ENCODE results near the gene REV1. TPM values are rescaled to one million over a fixed set of nuclear protein-coding genes. Genes with fewer than 3 reads are reported as not detected.
A peak's percentile ranks its signal among the peaks of the same experiment; 100 is the strongest.

Gene REV1
- polyA plus RNA-seq, 3 donors from 2014 or later = 11.5 to 14.5 (median 14.3) TPM

DNA sequence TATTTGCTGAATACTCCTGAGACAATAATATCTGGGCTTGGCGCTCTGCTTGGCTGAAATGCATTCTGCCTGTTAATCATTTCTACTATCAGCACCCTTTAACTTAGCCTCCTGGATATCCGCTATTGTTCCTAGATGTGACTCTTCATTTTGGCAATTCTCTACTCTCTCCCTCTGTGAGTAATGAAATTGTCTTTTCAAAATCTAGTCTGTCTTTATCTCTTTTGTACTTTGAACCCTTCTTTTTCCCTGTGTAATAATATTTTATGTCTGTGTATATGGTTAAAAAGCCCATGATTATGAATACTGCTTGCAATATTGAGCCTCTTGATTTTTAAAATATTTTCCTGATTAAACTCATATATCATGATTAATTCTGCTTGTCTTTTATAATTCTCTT, 6.2 kb upstream of the REV1 start:
- Mint-ChIP-seq H3K9me3 (no peaks in the 10 kb centered on the region), H3K27me3 (ENCODE audit: low read depth in 3 of 3) (peaks cover 8 to 14% (median 12%) of the 10 kb centered on the region in 3 donors), H3K4me3 (no peak overlapping the region), H3K27ac (no peak overlapping the region), H3K4me1 (no peaks in the 10 kb centered on the region), H3K36me3 (no peaks in the 10 kb centered on the region)
- DNase-seq = no peak

DNA sequence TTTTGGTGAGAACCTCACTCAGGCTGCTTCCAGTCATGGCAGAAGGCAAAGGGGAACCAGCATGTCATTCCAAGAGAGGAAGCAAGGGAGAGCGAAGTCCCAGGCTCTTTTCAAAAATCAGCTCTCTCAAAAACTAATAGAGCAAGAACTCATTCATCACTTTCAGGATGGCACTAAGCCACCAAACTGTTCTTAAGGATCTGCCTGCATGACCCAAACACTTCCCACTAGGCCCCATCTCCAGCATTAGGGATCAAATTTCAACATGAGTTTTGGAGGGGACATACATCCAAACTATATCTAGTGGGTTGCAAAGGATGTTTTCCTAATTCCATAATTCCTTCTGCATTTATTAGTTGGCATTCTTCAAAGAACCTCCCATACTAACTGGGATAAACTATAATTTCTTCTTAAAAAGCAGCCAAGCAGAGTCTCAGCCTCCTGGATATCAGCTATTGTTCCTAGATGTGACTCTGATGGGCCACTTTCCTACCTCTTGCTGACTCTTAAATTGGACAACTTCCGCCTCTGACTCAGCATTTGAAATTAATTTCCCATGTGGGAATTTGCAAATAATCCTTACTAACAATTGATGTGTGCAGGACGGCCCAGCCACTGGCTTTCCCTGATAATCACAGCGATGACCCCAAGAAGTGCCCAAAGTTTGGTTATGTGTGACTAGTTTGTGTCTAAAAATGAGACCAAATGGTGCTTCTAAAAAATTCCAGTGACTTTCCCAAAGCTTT, 5.5 kb upstream of the REV1 start:
- no peaks in the 10 kb centered on the region for H3K36me3 Mint-ChIP-seq
- no peak overlapping the region for H3K27ac Mint-ChIP-seq
- no peak overlapping the region for H3K4me3 Mint-ChIP-seq
- no peak for DNase-seq
- peaks cover 11 to 13% (median 12%) of the 10 kb centered on the region in 3 donors for H3K27me3 Mint-ChIP-seq (ENCODE audit: low read depth in 3 of 3)
- no peaks in the 10 kb centered on the region for H3K9me3 Mint-ChIP-seq
- peaks cover 2 to 5% of the 10 kb centered on the region in 2 donors for H3K4me1 Mint-ChIP-seq

DNA sequence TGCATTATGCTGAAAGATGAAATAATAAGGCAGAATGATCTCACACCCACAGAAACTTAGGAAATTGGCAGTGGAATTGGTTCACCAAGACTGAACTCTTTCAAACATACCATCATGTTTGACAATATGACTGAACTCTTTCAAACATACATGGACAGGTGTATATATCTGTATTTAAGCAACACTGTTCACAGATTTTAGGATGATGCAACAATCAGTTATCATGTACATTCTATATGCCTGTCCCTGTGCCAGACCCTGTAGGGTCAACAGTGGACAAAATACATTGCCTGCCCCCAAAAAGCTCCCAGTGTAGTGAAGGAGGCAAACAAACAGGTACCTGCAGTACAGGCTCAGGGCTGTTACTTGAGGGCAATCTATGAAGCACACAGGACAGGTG, 2.9 kb upstream of the REV1 start:
- Mint-ChIP-seq H3K27ac (no peak overlapping the region), H3K27me3 (ENCODE audit: low read depth in 3 of 3) (peaks cover 16 to 19% (median 19%) of the 10 kb centered on the region in 3 donors), H3K4me3 (no peak overlapping the region), H3K36me3 (no peaks in the 10 kb centered on the region), H3K9me3 (no peaks in the 10 kb centered on the region), H3K4me1 (peaks cover 16 to 19% of the 10 kb centered on the region in 2 donors)
- no peak for DNase-seq

DNA sequence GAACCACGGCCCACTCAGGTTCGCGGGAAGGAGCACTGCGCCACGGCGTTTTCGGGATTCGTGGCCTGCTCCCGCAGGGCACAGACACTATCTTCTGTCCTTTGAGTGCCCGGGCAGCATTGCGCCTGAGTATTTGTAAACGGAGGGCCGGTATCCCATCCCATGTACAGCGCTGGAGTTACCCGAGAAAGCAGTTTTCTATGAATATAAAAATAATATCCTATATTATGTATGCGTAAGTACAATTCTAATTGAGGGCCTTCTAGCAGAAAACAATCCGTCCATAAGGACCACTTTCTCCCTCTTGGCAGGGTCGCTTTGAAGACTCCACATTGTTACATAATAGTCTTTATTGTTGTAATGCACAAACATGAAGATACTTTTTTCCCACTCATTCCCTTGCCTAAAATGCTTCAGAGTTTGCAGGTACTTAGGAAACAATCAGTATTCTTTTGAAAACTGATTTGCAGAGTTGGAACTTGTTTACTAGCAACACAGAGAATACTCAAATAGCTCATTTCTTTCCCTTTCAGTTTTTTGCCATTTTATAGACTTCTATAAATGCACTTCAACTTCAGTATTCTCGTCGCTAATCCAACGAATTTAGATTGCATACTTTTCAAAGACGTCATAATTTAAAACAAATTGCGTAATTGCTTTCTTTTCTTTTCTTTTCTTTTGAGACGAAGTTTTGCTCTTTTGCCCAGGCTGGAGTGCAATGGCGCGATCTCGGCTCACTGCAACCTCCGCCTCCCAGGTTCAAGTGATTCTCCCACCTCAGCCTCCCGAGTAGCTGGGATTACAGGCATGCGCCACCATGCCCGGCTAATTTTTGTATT, 1.0 kb upstream of the REV1 start:
- peak overlapping the region; percentile 93 to 98 (median 96) for H3K27ac Mint-ChIP-seq
- H3K9me3 Mint-ChIP-seq = no peaks in the 10 kb centered on the region
- no peak for DNase-seq
- peak overlapping the region; percentile 93 to 96 (median 94) for H3K4me3 Mint-ChIP-seq
- H3K27me3 Mint-ChIP-seq (ENCODE audit: low read depth in 3 of 3) = peaks cover 14 to 19% (median 19%) of the 10 kb centered on the region in 3 donors
- no peaks in the 10 kb centered on the region for H3K36me3 Mint-ChIP-seq
- peaks cover 24 to 32% of the 10 kb centered on the region in 2 donors for H3K4me1 Mint-ChIP-seq

DNA sequence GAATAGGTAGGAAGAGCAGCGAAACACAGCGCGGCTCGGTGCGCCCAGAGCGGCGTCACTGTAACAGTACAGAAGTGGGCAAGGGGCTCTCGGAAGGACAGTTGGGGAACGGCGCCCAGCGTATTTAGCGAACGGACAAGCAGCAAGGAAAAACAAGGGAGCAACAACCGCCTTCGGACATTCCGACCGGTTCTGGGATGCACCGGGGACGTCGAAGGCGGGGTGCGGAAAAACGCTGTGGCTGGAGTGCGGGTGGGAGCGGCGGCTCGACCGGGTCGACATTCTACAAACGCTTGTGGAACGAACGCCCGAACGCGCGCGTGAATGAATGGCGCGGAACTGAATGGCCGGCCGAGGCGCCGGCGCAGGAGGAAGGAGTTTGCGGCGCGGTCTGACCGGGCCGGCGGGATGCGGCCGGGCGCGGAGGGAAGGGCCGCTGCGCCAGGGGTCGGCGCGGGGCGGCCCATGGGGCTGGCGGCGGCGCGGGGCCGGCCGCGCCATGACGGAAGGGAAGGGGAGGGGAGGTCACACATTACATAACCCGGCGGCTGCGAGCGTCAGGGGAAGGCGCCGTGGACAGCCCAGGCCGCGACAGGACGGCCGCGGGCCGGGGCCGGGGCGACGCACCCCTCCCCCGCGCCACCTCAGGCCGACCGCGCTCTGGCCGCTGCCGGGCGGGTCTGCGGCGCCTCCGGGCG, 605 bp downstream of the REV1 start:
- Mint-ChIP-seq H3K9me3 (no peaks in the 10 kb centered on the region), H3K27me3 (ENCODE audit: low read depth in 3 of 3) (peaks cover 12 to 19% (median 17%) of the 10 kb centered on the region in 3 donors), H3K4me1 (peaks cover 24 to 46% of the 10 kb centered on the region in 2 donors), H3K4me3 (peak overlapping the region; percentile 92 to 99 (median 95)), H3K27ac (peak overlapping the region; percentile 96 to 99 (median 98)), H3K36me3 (no peaks in the 10 kb centered on the region)
- peak; percentile 71 to 75 (median 73) for DNase-seq

DNA sequence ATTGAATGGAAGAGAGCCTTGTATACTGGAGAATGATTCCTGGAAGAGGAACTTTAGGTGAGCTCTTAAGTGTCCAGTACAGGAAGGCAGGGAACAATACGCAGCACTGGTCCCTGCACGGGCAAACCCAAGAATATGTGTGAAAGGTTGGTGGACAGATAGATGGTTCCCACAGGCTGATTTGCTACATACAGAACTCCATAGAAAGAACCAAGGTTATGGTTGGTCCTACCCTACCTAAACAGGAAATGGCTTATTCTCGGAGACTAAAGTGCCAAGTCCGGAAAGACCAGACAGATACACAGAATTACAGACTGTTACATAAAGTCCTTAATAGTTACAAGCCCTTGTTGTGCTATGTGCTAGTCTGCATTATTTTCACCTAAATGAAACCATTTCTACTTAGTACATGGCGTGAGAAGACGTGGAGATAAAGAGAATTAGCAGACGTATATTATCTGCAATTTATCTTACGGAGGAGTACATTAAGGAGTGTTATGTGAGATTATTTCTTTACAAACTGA, 1.2 kb downstream of the REV1 start:
- Mint-ChIP-seq H3K9me3 (no peaks in the 10 kb centered on the region), H3K4me3 (peak overlapping the region; percentile 92 to 99 (median 95)), H3K4me1 (peaks cover 24 to 52% of the 10 kb centered on the region in 2 donors), H3K36me3 (no peaks in the 10 kb centered on the region), H3K27ac (peak overlapping the region; percentile 96 to 99 (median 98)), H3K27me3 (ENCODE audit: low read depth in 3 of 3) (peaks cover 12 to 19% (median 13%) of the 10 kb centered on the region in 3 donors)
- peak in 2 of 3 donors; percentile 26 to 32 for DNase-seq

DNA sequence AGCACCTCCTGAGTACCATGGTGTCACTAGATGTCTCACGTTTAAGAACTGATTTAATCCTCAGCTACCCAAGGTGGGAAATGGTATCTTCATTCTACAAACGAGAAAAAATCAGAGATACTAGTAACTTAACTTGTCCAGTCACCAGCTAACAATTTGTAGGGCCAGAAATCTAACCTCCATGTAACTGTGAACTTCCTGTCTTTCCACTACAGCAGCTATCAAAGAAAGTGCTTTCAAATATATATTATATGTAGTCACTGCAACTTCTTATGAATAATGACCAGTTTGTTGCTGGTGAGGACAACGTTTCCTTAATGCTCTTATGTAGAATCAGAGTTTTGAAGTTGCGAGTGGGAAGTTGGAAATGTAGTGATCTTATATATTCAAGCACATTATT, 1.9 kb downstream of the REV1 start:
- Mint-ChIP-seq H3K36me3 (no peaks in the 10 kb centered on the region), H3K4me3 (peak overlapping the region in 4 of 5 donors; percentile 92 to 95 (median 94)), H3K27me3 (ENCODE audit: low read depth in 3 of 3) (peaks cover 10 to 17% (median 12%) of the 10 kb centered on the region in 3 donors), H3K9me3 (no peaks in the 10 kb centered on the region), H3K27ac (peak overlapping the region in 4 of 6 donors; percentile 36 to 98 (median 97)), H3K4me1 (peaks cover 24 to 52% of the 10 kb centered on the region in 2 donors)
- no peak for DNase-seq

DNA sequence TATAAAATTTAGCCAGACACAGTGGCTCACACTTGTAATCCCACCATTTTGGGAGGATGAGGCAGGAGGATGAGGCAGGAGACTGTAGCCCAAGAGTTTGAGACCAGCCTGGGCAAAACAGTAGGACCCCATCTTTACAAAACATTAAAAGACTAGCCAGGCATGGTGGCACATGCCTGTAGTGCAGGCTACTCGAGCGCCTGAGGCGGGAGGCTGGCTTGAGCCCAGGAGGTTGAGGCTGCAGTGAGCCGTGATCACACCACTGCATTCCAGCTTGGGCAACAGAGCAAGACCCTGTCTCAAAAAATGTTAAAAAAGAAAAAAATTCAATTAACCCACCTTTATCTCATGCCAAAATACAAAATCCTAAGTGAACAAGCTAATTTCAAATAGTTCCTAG, 4.0 kb downstream of the REV1 start:
- peaks cover 30 to 58% of the 10 kb centered on the region in 2 donors for H3K4me1 Mint-ChIP-seq
- H3K36me3 Mint-ChIP-seq = no peaks in the 10 kb centered on the region
- H3K27ac Mint-ChIP-seq = no peak overlapping the region
- H3K27me3 Mint-ChIP-seq (ENCODE audit: low read depth in 3 of 3) = peaks cover 10 to 16% (median 12%) of the 10 kb centered on the region in 3 donors
- no peak overlapping the region for H3K4me3 Mint-ChIP-seq
- no peak for DNase-seq
- H3K9me3 Mint-ChIP-seq = no peaks in the 10 kb centered on the region

DNA sequence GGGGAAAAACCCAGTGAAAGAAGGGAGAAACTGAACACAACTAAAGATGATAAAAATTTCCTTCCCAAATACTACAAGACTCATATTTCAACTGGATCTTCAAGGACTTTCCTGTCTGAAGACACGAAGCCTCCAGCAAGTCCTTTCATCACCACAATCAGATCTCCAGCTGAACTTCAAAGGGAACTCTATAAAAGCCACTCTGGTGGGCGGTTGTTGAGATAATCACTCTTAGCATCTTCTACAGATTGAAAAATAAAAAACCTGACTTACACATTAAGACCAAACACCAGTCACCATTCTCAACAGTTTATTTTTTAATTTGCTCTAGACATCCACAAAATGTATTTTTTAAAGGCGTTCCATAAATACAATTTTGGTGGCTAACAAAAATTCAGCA, 4.4 kb downstream of the REV1 start:
- Mint-ChIP-seq H3K27ac (peak overlapping the region in 1 of 6 donors; percentile 13), H3K27me3 (ENCODE audit: low read depth in 3 of 3) (peaks cover 10 to 14% (median 11%) of the 10 kb centered on the region in 3 donors), H3K36me3 (no peaks in the 10 kb centered on the region), H3K9me3 (no peaks in the 10 kb centered on the region), H3K4me1 (peaks cover 28 to 56% of the 10 kb centered on the region in 2 donors), H3K4me3 (no peak overlapping the region)
- DNase-seq = no peak

DNA sequence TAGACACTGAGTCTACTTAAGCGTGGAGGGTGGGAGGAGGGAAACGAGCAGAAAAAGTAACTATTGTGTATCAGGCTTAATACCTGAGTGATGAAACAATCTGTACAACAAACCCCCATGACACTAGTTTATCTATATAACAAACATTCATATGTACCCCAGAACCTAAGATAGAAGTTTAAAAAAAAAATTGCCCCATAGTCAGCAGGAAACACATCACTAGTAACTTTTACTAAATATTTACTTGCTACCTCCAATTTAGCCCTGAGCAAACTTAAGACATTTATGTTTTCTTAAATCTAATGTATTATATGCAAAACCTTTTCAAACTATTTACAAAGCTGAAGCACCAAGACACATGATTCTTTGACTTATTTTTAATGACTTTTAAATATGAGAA, 5.6 kb downstream of the REV1 start:
- Mint-ChIP-seq H3K4me3 (no peak overlapping the region), H3K27me3 (ENCODE audit: low read depth in 3 of 3) (peaks cover 7 to 8% (median 8%) of the 10 kb centered on the region in 3 donors), H3K4me1 (peaks cover 33 to 64% of the 10 kb centered on the region in 2 donors), H3K36me3 (no peaks in the 10 kb centered on the region), H3K27ac (peak overlapping the region in 1 of 6 donors; percentile 20), H3K9me3 (no peaks in the 10 kb centered on the region)
- DNase-seq = no peak

DNA sequence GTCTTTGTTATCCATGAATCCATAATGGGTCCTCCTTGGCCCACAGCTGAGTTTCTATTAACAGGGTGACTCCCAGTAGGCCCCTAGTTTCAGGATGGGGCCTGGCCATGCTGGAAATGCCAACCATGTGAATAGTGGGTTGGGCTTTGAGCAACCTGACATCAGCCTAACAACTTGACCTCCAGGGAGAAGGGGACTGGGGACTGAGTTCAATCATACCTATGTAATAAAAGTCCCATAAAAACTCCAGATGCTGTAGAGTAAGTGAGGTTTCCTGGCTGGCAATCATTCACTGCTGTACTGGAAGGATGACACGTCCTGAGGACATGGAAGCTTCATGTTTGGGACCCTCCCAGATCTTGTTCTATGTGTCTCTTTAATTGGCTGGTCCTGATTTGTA, 7.9 kb downstream of the REV1 start:
- no peak for DNase-seq
- no peaks in the 10 kb centered on the region for H3K9me3 Mint-ChIP-seq
- peak overlapping the region in 1 of 6 donors; percentile 17 for H3K27ac Mint-ChIP-seq
- H3K27me3 Mint-ChIP-seq (ENCODE audit: low read depth in 3 of 3) = no peaks in the 10 kb centered on the region
- peaks cover 23 to 61% of the 10 kb centered on the region in 2 donors for H3K4me1 Mint-ChIP-seq
- H3K4me3 Mint-ChIP-seq = no peak overlapping the region
- H3K36me3 Mint-ChIP-seq = no peaks in the 10 kb centered on the region

DNA sequence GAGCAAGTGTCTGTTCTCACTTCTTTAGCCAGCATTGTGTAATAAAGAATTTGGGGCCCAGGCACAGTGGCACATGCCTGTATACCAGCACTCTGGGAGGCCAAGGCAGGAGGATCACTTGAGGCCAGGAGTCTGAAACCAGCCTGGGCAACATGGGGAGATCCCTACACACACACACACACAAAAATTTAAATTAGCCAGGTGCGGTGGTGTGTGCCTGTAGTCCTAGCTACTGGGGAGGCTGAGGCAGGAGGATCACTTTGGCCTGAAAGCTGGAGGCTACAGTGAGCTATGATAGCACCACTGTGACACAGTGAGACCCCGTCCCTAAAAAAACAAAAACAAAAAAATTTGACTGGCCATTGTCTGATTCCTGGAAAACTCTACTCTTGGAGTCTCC, 8.3 kb downstream of the REV1 start:
- Mint-ChIP-seq H3K4me3 (no peak overlapping the region), H3K4me1 (peaks cover 19 to 59% of the 10 kb centered on the region in 2 donors), H3K36me3 (no peaks in the 10 kb centered on the region), H3K27me3 (ENCODE audit: low read depth in 3 of 3) (no peaks in the 10 kb centered on the region), H3K9me3 (no peaks in the 10 kb centered on the region), H3K27ac (peak overlapping the region in 2 of 6 donors; percentile 9 to 61)
- DNase-seq = no peak

DNA sequence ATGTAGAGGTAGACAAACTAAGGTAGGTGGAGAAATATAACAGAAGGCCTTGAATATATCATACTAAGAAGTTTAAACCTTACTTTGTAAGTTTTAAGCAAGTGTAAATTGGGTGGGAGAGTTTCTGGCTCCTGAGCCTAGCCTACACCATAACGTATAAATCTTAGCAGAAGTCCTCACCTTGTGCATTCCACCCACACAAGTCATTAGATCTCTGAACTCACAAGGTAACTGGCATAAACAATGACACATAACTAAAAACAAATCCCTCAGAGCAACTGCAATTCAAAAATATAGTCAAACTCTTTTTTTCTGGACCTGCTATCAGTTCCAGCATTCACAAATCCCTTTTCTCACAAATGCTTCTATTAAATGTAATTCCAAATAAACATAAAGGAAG, 9.4 kb downstream of the REV1 start:
- H3K27me3 Mint-ChIP-seq (ENCODE audit: low read depth in 3 of 3) = no peaks in the 10 kb centered on the region
- no peak for DNase-seq
- H3K4me3 Mint-ChIP-seq = peak overlapping the region in 1 of 5 donors; percentile 16
- no peaks in the 10 kb centered on the region for H3K9me3 Mint-ChIP-seq
- H3K36me3 Mint-ChIP-seq = no peaks in the 10 kb centered on the region
- peaks cover 17 to 53% of the 10 kb centered on the region in 2 donors for H3K4me1 Mint-ChIP-seq
- no peak overlapping the region for H3K27ac Mint-ChIP-seq

Data from immature natural killer cell (primary cell).